GM19324 (cell line): Measurements from ENCODE around the gene MLEC.
"Not testable (repeated sequence)": the region's sequence is repeated elsewhere in the genome, so short reads cannot be mapped to it uniquely, and the experiment has no call there.

Experiments
- ATAC-seq: cut with Tn5 transposase; IDR thresholded peaks from one replicate; pipeline ENCODE4 v1.9.1; 2021; ENCODE audit warnings: mild to moderate bottlenecking, moderate library complexity; ENCODE audit not compliant: unreplicated experiment, low FRiP score

MLEC gene

GRCh38 chr12:120662879-120663278 lies 24.1 kb upstream of the MLEC start:
- ATAC-seq, result no peak

DNA sequence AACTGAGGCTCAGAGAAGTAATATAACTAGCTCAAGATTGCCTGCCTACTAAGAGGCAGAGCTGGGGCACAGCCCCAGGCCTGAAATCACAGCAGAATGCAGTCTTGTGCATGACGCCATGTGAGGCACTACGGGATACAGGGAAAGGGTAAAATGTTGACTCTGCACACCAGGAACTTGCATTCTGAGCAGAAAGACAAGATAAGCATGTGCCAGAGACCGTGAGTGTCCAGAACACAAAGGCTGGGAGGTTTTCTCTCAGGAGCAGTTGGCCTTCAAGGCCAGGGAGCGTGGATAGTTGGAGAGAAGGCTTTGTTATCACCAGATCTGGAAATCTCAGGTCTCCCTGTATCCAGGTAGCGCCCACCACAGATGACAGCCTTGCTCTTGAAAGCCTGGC lies 23.2 kb upstream of the MLEC start:
- no peak for ATAC-seq

DNA sequence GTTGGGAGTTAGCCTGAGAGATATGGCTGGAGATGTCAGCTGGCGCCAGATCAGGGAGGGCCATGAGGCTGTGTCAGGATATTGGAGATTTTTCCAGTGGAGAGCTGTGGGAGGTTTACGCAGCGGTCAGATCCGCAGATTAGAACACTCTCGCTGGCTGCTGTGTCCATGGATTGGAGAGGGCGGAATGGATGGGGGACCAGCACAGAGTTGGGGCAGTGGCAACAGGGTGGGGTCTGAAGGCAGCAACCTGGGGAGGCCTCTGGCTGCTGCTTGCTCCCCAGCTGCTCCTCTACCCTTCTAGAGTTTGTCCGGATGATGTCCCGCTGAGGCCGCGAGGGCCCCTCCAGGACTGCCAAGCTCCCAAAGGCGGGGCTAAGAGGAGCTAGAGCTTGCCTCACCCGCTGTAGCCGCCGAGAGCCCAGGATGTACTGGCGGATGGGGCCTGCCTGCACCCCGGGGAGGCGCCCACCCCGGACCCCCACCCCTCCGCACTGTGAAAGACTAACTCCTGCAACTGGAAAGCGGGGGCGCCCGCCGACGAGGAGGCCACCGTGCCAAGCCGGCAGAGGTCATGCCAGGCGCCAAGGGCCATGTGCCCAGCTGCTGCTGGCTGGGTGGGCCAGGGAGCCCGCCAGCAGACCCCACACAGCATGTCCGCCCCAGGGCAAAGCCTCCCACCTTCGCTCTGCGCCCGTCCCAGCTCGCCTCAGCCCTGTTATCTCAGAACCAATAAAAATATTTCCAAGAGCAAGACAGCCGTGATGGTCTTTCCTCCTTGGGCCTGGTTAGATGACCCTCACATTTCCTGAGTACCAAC lies 20.2 kb upstream of the MLEC start:
- ATAC-seq, result no peak

DNA sequence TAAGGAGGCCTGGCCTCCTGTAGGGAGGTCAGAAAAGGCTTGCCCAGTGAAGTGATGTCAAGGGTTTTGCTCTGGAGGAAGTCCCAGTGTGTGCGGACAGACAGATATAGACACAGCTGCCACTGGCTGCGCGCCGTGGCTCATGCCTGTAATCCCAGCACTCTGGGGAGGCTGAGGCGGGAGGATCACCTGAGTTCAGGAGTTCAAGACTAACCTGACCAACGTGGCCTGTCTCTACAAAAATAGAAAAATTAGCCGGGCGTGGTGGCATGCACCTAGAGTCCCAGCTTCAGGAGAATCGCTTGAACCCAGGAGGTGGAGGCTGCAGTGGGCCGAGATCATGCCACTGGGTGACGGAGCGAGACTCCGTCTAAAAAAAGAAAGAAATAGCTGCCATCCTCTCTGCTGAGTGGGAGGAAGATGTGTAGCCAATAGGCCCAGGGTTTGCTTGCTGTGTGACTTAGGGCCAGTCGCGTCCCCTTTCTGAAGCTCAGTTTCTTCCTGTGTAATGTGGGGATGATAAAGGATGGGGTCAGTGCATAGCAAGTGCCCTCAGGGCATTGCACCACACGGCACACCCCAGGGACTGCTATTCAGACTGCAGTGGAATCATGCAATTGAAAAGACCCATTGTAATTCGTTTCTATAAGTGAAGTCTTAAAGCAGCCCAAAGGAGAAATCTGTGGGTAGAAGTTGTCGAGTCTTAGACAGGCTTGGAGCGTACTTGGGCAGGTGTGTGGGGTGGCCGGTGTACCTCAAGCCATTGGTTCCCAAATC lies 18.7 kb upstream of the MLEC start:
- ATAC-seq, result no peak

DNA sequence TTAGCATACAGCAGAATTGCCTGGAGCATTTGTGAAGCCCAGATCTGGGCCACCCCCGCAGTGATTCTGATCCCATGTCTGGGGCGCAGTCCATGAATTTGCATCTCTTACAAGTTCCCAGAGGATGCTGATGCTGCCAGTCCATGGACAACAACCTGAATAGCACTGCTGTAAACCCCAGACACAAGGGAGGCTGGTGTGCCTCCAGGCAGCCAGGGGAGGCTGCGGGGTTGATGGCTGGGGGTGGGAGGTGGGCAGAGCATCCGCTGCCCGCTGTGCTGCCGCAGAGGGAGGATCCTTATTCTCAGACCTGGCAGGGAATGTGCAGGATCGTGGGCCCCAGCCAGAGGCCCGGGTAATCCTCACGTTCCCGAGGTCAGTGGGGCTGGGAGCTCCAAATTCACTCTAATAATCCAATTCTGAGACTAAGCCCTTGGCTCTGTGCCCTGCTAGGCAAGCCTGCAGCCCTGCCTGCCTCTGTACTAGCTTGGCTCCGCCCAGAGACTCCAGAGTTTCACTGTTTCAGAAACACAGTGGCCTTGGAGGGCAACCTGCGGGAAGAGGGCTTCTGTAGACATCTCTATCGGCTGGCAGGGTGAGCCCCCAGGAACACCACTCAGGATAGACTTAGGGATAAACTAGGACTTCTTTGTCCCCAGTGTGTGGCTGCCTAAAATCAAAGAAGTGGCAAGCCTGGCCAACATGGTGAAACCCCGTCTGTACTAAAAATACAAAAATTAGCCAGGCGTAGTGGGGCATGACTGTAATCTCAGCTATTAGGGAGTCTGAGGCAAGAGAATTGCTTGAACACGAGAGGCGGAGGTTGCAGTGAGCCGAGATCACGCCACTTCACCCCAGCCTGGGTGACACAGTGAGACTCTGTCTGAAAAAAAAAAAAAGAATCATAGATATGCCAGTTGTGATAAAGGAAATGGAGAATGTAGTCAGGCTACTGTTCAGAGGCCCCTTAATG lies 17.8 kb upstream of the MLEC start:
- ATAC-seq, result no peak

DNA sequence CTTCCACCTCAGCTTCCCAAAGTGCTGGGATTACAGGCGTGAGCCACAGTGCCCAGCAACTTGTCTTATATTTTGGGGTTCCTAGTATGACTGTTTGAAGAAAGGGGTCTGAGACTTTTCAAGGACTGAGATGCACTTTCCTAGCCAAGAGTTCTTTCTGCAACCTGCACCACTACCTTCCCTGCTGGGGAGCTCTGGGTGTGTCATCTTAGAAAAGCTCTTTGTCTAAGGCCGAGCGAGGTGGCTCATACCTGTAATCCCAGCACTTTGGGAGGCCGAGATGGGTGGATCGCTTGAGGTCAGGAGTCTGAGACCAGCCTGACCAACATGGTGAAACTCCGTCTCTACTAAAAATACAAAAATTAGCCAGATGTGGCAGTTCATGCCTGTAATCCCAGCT lies 16.7 kb upstream of the MLEC start:
- ATAC-seq, result not testable (repeated sequence)

DNA sequence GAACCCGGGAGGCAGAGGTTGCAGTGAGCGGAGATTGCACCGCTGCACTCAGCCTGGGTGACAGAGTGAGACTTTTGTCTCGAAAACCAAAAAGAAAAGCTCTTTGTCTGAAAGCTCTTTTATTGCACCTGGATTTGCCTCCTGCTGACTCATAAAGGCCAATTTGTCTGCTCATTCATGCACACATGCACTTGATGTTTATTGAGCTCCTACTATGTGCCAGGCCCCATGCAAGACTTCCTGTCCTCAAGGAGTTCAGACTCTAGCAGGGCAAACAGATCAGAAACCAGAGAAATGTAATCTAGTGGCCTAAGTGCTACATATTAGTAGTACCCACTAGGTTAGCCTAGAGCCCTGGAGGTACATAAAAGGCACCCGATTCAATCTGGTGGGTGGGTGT lies 16.3 kb upstream of the MLEC start:
- ATAC-seq, result no peak

DNA sequence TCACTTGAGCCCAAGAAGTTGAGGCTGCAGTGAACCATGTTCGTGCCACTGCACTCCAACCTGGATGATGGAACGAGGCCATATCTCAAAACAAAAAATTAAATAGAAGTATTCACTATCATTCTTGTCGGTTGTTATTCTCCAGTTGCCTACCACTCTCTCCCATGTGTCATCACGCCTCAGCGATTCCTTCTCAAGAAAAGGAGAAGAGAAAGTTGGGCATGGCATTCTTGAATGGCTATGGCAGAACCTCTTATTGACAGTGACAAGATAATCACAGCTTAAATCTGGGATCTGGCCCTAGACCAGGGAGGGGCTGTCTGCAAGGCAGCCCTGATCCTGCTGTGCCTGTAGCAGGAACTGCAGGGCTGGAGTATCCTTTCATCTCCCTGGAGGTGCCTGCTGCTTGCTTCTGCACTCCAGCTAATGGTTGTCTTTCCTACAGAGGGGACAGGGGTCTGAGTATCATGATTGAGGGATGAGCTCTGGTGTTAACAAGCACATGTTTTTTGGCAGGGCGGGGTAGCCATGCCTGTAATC lies 12.8 kb upstream of the MLEC start:
- ATAC-seq, result no peak

GRCh38 chr12:120677765-120678473 lies 9.0 kb upstream of the MLEC start:
- ATAC-seq, result no peak

DNA sequence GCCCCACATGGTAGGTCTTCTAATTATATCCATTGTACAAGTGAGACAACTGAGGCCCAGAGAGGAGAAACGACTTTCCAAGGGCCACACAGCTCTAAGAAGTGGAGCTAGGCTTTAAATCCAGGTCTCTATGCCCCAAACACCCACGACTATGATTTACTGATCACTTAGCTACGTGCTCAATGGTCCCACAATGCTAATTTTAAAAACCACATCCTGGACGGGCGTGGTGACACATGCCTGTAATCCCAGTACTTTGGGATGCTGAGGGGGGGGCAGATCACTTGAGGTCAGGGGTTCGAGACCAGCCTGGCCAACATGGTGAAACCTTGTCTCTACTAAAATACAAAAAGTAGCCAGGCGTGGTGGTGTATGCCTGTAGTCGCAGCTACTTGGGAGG lies 8.4 kb upstream of the MLEC start:
- no peak for ATAC-seq

GRCh38 chr12:120680165-120680738 lies 6.7 kb upstream of the MLEC start:
- no peak for ATAC-seq

- no peak for ATAC-seq
These were observed 2.4 kb upstream of the MLEC start for GRCh38 chr12:120684523-120684932.

DNA sequence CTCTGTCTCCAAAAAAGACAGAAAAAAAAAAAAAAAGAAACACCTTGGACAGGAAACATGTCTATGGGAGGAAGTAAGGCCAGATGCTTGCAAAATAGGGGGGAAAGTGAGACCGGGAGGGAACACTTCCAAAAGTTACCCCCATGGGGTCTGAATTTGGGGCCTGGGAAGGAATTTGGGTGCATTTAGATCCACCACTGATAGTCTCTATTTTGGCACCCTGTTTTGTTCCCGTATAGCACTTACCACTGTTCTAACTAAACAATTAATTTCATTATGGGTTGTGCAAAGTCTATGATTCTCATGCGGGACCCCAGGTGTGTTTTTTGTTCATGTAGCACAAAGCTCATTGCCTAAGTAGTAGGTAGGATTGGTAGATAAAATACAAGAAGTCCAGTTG lies 1.4 kb upstream of the MLEC start:
- no peak for ATAC-seq

DNA sequence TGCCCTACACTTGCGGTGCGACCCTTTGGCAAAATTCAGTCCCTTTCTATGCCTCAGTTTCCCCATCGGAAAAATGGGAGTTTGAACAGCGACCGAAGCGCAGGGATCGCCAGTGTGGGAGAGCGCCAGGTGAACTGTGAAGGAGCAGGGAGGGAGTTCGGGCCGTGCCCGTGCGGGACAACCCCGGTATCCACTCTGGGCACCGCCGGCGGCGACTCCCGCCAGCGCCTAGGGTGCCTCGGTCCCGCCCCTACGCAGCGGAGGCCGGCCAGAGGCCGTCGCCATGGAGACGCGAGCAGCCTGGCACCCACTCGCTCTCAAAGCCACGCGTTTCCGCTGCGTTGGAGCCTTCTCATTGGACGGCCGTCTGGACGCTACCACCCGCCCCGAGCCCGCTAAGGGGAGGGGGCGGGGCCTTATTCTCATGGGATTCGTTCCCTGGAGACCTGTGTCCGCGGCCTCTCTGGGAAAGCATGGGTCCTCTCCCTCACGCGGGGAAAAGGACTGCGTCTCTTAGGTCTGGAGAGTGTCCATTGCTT lies 729 bp upstream of the MLEC start:
- ATAC-seq, result peak; percentile 82

DNA sequence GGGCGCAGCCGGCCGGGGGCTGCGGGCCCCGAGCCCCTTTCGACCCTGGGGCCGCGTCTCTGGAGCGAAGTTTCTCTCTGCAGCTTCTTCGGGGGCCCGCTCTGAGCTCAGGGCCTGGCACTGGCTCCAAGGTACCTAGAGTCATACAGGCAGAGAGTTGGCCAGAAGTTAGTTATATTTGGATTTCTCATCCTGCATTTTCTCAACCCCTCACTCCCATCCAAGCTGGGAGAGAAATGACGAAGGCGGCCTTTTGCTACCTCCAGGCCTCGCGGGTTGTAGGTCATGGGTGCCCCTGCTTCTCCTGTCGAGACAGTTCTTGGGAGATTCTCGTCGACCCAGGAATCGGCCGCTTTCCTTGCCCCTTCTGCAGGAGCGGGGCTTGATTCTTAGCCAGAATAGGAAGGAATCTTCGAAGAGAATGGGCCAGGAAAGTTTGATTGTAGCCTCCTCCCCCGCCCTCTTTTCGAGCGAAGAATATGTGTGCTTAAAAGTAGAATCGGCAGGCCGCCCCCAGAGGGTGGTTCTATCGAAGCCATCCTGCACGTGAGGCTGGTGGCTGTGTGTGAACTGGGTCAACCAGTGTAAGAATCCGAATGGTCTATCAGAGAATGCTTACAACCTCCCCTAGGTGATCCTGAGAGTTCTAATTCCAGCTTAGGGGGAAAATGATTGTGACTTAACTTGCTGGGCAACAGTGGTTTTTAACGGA lies 785 bp downstream of the MLEC start:
- ATAC-seq, result no peak

DNA sequence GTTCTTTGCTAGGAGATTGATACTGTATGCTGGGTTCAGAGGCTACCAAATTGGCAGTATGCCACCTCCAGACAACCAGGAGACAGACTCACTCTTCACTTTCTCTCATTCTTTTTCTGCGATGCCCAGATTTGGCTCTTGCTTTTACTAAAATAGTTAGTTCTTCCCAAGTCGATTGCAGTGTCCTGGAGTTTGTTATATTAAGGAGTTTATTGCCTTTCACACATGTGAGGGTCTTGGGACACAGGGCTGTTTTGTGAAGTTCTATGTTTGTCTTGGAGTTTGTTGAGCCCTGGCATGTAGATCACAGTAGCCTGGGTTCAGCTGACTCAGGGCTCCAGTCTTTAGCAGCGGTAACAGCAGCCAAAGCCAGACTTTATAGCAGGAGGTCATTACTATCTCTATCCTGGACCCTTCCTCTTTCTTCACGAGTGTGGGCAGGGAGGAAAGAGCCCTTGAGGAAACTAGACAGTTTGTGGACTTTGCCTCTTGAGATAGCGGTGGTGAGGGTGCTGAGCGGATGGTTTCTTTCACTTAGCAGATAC lies 1.6 kb downstream of the MLEC start:
- ATAC-seq, result no peak

DNA sequence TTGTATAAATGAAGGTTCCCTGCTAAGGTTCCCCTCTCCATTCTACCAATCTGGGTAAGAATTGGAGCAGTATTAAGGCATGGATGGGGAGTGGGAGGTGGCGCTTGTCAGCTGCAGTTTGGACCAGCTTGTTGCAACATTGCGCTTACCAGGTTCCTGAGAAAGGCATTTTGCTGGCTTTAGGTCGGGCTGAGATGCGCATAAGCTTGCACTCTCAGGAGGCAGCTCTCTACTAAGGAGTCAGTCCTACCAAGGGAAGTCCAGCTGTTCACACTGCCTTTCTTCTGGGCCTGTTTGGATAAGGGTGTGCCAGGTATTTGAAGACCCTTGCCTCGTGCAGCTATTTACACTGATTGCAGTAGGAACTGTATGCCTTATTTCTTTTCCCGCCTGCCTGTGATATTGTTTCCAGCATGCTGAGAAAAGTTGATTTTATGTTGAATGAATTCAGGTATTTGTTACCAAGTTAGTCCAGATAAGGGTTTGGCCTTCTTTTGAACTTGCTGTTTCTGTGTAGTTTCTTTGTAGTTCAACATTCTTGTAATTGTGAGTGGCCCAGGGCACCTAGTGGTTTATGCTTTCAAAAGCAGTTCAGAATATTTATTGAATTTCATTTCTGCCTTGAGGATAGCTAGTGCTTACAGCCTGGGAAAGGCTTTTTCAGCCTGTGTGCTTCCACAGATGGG lies 2.6 kb downstream of the MLEC start:
- ATAC-seq, result no peak

- no peak for ATAC-seq
These were observed 3.1 kb downstream of the MLEC start for GRCh38 chr12:120690083-120690450.
